DMS 273 (cell line): ENCODE data around the gene SPON2.
A peak's percentile ranks its signal among the peaks of the same experiment; 100 is the strongest.

Experiments used
- DNase-seq: peaks from one replicate; lab custom pipeline; 2025; ENCODE audit not compliant: unreplicated experiment; lab: John Stamatoyannopoulos, UW

SPON2 gene

GRCh38 chr4:1195109-1195671 lies 22.8 kb upstream of the SPON2 start:
- no peak for DNase-seq

GRCh38 chr4:1194010-1194900 lies 21.9 kb upstream of the SPON2 start:
- peak; percentile 65 for DNase-seq

- no peak for DNase-seq
Measured at GRCh38 chr4:1193206-1194009, 21.0 kb upstream of the SPON2 start.

GRCh38 chr4:1192493-1193205 lies 20.3 kb upstream of the SPON2 start:
- peak; percentile 69 for DNase-seq

- DNase-seq, result peak; percentile 86
Measured at GRCh38 chr4:1192091-1192492, 19.7 kb upstream of the SPON2 start.

GRCh38 chr4:1191621-1192020 lies 19.2 kb upstream of the SPON2 start:
- no peak for DNase-seq

GRCh38 chr4:1187182-1187581 lies 14.8 kb upstream of the SPON2 start:
- DNase-seq, result peak; percentile 25

GRCh38 chr4:1183985-1184773 lies 11.8 kb upstream of the SPON2 start:
- no peak for DNase-seq

- no peak for DNase-seq
Measured at GRCh38 chr4:1182313-1182712, 9.9 kb upstream of the SPON2 start.

- no peak for DNase-seq
Measured at GRCh38 chr4:1180663-1181062, 8.3 kb upstream of the SPON2 start.

- no peak for DNase-seq
Measured at GRCh38 chr4:1179976-1180375, 7.6 kb upstream of the SPON2 start.

- no peak for DNase-seq
Measured at GRCh38 chr4:1179089-1179441, 6.7 kb upstream of the SPON2 start.

- no peak for DNase-seq
Measured at GRCh38 chr4:1178300-1179088, 6.1 kb upstream of the SPON2 start.

- peak; percentile 24 for DNase-seq
Measured at GRCh38 chr4:1177274-1178141, 5.1 kb upstream of the SPON2 start.

GRCh38 chr4:1176398-1177273 lies 4.3 kb upstream of the SPON2 start:
- DNase-seq, result no peak

GRCh38 chr4:1175635-1176229 lies 3.3 kb upstream of the SPON2 start:
- no peak for DNase-seq

GRCh38 chr4:1174941-1175634 lies 2.7 kb upstream of the SPON2 start:
- no peak for DNase-seq
